Kidney epithelial cell (primary cell): ENCODE measurements around the gene INCENP. TPM values are rescaled to one million over a fixed set of nuclear protein-coding genes. Genes with fewer than 3 reads are reported as not detected.

Experiments
- DNase-seq: peaks from one replicate; pipeline ENCODE4 v3.0.0-alpha.2; 2010; ENCODE audit warnings: low read depth
- H3K27me3 ChIP-seq: 2 replicates; pipeline ENCODE4 v1.6.0; 2011; ENCODE audit warnings: low read length; ENCODE audit not compliant: control insufficient read depth, insufficient read depth
- H3K36me3 ChIP-seq: 2 replicates; pipeline ENCODE4 v1.5.1; 2011; ENCODE audit warnings: low read length; ENCODE audit not compliant: control insufficient read depth, insufficient read depth
- H3K4me3 ChIP-seq: 2 replicates; pipeline ENCODE4 v1.5.1; 2011; ENCODE audit warnings: low read depth, mild to moderate bottlenecking, control low read depth, low read length
- total RNA-seq: library from RNA; depleted of rRNA; stranded (reverse); fragments of >200 nt; gene quantifications from 2 replicates; pipeline ENCODE4 v1.2.3, GENCODE V29; 2015
- TF ChIP-seq, protein P1 (sequence below): IDR thresholded peaks from 2 replicates; pipeline ENCODE4 v1.5.1; 2011; ENCODE audit warnings: mild to moderate bottlenecking, moderate library complexity, low read length, control low read depth, inconsistent platforms; ENCODE audit not compliant: insufficient read depth, poor library complexity, severe bottlenecking

The INCENP gene
- total RNA-seq, 1 donor from 2014 or later, result 18.8 TPM

DNA sequence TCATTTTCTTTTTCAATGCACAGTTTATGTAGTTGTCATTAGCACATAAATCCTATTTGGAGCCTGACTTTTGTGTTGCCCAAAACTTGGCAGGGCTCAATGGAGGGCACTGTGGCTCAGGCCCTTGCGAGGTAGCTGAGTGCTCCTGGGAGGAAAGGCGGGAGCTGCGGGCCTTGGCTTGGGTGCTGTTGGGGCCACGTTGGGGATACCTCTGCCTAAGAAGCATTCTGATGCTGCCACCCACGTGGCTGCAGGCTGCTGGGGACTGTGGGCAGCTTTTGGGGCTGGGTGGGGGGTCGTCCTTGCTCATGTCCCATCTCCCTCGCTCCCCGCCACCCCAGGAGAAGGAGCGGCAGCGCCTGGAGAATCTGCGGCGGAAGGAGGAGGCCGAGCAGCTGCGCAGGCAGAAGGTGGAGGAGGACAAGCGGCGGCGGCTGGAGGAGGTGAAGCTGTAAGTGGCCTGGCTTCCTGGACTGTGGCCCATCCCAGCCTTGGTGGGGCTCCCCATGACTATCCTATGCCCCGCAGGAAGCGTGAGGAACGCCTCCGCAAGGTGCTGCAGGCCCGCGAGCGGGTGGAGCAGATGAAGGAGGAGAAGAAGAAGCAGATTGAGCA is 20.9 kb downstream of the INCENP start:
- TF ChIP-seq, protein P1, sequence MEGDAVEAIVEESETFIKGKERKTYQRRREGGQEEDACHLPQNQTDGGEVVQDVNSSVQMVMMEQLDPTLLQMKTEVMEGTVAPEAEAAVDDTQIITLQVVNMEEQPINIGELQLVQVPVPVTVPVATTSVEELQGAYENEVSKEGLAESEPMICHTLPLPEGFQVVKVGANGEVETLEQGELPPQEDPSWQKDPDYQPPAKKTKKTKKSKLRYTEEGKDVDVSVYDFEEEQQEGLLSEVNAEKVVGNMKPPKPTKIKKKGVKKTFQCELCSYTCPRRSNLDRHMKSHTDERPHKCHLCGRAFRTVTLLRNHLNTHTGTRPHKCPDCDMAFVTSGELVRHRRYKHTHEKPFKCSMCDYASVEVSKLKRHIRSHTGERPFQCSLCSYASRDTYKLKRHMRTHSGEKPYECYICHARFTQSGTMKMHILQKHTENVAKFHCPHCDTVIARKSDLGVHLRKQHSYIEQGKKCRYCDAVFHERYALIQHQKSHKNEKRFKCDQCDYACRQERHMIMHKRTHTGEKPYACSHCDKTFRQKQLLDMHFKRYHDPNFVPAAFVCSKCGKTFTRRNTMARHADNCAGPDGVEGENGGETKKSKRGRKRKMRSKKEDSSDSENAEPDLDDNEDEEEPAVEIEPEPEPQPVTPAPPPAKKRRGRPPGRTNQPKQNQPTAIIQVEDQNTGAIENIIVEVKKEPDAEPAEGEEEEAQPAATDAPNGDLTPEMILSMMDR, result no peak
- H3K27me3 ChIP-seq, result no peaks in the 10 kb centered on the region
- no peak overlapping the region for H3K4me3 ChIP-seq
- H3K36me3 ChIP-seq, result peaks cover 2% of the 10 kb centered on the region
- no peak for DNase-seq

DNA sequence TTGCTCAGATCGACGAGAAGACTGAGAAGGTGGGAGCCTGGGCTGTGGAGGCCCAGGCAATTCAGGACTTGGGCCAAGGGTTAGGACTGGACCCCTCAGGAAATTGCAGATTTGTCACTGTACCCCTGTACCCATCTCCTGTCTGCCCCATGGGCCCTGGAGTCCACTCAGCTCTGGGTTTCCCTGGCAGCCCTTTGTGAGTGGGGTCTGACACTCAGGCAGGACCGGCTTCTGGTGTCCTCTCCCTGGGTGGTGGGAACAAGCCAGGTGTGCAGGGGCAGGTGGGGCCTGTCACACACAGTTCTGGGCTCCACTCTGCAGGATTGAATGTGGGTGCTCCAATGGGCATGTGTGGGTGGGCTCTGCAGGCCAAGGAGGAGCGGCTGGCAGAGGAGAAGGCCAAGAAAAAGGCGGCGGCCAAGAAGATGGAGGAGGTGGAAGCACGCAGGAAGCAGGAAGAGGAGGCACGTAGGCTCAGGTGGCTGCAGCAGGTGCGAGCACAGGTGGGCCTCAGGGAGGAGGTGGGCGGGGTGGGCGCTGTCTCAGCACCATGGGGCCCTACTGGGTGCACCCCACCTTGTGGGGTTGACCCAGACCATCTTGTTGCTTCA is 21.6 kb downstream of the INCENP start:
- no peak for DNase-seq
- H3K36me3 ChIP-seq, result peaks cover 5% of the 10 kb centered on the region
- H3K4me3 ChIP-seq, result no peak overlapping the region
- TF ChIP-seq, protein P1, result no peak
- no peaks in the 10 kb centered on the region for H3K27me3 ChIP-seq

DNA sequence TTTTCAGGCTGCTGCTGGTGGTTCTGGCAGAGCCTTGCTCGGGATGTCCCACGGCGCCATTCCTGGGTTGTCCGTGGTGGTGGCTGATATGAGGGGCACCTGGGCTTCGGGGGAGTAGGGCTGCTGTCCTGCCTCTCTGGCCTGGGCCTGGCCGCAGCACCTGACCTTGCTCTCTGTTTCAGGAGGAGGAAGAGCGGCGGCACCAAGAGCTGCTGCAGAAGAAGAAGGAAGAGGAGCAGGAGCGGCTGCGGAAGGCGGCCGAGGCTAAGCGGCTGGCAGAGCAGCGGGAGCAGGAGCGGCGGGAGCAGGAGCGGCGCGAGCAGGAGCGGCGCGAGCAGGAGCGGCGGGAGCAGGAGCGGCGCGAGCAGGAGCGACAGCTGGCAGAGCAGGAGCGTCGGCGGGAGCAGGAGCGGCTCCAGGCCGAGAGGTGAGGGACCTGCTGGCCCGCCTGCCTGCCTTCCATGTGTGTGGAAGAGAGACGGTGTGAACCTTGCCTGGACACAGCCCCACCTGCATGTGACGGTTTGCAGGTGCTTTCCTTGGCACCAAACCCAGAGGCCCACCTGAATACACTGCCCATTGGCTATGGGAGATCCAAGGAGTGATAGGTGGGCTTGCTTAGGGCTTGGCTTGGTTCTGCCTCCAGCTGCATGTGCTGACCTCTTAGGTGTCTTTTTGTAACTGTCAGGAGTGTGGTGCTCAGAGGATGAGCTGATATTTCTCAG is 22.8 kb downstream of the INCENP start:
- DNase-seq, result no peak
- TF ChIP-seq, protein P1, result no peak
- Histone ChIP-seq H3K4me3 (no peak overlapping the region), H3K36me3 (peaks cover 7% of the 10 kb centered on the region), H3K27me3 (no peaks in the 10 kb centered on the region)

DNA sequence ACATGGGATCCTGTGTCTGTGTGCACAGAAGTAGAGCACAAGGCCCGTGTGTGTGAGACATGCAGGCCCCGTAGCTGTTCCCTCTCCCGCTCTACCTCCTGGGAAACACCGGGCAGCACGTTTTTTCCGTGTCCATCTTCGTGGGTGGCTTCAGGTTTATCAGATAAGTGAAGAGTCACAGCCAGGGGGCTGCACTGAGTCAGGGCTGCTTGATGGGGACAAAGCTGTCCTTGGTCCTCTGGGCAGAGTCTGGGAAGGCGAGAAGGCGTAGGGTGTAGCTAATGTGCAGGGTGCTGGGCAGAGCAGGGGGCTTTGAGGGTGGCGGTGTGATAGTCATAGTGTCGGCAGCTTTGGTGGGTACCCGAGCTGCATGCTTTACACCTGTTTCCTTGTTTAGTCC is 23.7 kb downstream of the INCENP start:
- H3K36me3 ChIP-seq, result peaks cover 7% of the 10 kb centered on the region
- H3K27me3 ChIP-seq, result no peaks in the 10 kb centered on the region
- TF ChIP-seq, protein P1, result no peak

DNA sequence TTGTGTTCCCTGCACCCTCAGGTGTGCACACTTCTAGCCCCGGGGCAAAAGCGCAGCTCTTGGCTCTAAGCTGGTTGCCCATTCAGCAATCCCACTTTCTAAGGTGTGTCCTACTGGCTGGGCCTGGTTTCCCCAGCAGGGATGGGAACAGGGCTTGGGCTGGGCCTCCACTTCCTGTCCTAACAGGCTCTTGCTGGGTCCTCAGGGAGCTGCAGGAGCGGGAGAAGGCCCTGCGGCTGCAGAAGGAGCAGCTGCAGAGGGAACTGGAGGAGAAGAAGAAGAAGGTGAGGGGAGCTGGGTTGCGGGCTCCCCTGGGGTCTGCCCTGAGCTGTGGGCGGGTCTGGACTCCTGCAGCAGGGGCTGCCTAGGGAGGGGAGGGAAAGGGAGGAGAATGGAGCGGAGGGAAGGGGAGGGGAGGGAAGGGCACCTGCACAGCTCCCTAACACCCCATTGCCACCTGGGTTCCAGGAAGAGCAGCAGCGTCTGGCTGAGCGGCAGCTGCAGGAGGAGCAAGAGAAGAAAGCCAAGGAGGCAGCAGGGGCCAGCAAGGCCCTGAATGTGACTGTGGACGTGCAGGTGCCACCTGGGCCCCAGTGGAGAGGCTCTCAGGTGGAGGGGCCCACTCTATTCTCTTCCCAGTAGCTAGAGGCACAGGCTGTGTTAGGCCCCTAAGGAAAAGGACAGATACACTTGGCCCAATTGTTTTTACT is 24.6 kb downstream of the INCENP start:
- Histone ChIP-seq H3K27me3 (no peaks in the 10 kb centered on the region), H3K4me3 (no peak overlapping the region), H3K36me3 (peaks cover 7% of the 10 kb centered on the region)
- DNase-seq, result no peak
- TF ChIP-seq, protein P1, result no peak

More for the DNA sequence above, 23.7 kb downstream of the INCENP start:
- H3K4me3 ChIP-seq, result no peak overlapping the region
- DNase-seq, result no peak
